GF-D8 (cell line): ENCODE results near the gene FPR2.
"Not testable (repeated sequence)": the region's sequence is repeated elsewhere in the genome, so short reads cannot be mapped to it uniquely, and the experiment has no call there.

Experiments
- DNase-seq: peaks from one replicate; lab custom pipeline; 2025; lab: John Stamatoyannopoulos, UW

The FPR2 gene, protein sequence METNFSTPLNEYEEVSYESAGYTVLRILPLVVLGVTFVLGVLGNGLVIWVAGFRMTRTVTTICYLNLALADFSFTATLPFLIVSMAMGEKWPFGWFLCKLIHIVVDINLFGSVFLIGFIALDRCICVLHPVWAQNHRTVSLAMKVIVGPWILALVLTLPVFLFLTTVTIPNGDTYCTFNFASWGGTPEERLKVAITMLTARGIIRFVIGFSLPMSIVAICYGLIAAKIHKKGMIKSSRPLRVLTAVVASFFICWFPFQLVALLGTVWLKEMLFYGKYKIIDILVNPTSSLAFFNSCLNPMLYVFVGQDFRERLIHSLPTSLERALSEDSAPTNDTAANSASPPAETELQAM

DNA sequence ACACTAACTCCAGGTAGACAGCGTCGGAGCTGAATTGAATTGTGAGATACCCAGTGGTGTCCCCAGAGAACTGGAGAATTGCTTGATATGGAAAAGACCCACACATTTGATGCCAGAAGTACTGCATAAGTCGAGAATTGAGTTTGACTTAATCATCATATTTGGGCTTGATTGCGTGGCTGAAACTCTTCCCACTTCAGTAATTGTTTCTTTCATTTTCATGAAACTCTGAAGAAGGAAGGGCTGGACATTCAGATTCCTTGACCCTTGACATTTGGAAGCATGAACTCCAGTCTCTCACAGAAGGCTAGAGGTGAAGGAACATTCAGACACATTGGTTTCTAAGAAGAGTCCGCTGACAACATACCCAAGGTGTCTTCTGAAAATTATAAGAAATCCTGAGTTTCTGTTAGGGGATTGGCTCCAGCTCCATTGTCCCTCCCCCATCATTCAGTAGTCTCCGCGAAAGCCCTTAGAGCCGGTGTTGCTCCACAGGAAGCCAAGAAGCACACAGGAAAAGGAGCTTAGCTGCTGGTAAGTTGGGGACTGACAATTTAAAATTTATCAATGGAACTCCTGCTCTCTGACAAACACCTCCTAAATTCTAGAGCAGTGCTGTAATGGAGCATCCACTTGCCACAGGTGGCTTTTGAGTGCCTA is at the start of gene FPR2:
Gene FPR2, plus strand, starts transcription at position 484 of the 660 bp plus-strand sequence. CDS start 7,479 bp downstream, outside the sequence.
- DNase-seq = peak; percentile 55

DNA sequence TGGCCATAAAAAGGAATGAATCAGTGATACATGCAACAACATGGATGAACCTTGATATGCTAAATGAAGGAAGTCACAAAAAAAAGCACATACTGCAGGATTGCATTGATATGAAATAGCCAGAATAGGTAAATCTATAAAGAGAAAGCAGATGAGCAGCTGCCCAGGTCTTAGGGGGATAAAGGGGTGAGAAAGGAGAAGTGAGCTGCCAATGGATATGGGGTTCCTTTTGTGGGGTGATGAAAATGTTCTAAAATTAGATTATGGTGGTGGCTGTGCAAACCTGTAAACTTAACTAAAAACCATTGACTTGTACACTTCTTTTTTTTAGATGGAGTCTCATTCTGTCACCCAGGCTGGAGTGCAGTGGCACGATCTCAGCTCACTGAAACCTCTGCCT is 49.3 kb upstream of the FPR2 start:
- DNase-seq = no peak

DNA sequence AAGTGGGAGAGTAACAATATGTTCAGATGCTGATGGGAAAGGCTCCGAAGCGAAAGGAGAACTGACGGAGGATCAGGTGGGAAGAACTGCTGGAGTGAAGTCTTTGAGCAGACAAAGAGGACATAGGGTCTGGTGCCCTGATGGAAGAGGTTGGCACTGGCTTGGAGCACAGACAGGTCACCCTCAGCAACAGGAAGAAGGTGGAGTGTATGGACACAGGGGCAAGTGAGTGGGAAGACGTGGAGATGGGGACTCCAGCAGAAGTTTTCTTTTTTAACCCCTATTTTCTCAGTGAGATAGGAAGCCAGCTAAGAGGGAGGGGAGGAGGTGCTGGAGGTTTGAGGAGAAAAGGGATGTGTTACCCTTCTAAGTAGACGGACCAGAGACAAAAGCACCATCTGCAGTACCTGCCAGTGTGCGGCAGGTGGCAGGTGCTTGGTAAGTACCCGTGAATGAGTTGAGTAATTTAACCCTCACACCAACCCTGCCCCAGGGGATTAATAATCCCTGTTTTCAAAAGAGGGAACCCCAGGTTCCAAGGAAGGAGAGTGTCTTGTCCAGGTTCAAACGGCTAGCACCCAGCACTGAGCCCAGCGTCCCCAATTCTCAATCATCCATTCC is 48.4 kb upstream of the FPR2 start:
- DNase-seq = no peak

DNA sequence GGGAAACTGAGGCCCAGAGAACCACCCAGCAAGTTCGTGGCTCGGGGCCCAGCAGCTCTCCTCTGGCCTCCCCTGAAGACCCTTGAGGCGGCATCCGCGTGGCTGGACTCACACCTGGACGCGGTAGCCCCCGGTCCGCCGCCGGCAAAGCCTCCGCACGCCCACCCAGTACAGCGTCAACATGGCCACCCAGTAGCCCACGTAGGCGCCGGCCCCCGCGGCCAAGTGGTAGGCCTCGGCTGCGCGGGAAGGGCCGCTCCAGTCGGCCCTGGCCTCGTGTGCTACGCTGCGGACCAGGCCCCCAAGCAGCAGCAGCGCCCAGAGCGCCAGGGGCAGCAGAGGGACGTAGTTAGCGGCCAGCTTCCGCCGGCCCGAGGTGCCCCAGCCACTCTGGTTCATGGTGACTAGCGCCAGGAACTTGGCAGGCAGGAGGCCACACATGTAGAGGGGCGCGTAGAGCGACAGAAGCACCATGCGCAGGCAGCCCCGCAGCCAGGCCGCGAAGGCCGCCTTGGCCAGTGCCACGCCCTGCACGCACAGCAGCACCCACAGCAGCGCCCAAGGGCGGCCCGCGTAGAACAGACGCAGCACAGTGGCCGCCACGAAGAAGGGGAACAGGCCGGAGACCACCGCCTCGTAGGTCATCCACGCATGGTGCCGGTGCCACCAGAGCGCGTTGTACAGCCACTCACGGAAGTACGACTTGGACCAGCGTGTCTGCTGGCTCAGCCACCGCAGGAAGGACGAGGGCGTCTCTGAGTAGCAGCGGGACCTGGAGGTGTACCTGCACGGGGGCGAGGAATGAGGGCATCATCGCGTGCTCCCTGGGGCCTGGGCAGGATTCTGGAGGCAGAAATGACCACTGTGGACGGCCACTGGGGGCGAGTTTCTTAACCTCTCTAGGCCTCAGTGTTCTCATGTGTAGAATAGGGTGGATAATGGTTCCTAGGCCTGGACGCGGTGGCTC is 47.4 kb upstream of the FPR2 start:
- DNase-seq = no peak

DNA sequence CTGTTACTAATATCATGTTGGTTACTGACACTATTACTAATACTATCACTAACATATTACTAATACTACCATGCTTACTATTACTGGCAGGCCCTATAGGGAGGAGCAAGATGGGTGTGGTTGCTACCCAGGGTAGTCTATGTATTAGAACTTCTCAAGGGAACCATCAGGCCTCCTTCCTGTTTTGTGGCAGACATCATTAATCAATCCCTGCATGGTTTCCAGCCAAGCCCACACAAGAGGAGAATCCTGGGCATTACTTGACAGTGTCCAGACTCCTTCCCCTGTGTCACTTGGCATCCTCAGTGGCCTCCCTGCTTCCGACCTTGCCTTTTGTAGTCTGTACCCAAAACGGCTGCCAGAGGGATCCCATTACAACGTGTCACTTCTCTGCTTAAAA is 46.1 kb upstream of the FPR2 start:
- DNase-seq = no peak

DNA sequence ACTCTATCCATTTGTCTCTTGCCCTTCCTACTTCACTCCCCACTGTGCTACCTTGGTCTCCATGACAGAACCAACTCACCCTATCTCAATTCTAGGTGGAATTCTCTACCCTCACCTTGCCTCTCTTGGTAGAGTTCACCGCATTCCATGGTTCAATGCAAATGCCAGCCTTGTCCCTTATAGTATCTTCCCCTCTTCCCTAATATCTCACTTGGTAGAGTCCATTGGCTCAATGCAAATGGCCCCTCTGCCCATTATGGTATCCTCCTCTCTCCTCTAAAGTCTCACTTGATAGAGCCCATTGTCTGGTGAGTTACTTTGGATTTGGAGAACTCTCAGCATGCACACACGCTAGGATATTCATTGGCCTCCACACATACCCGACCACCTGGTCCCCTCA is 45.1 kb upstream of the FPR2 start:
- DNase-seq = no peak

DNA sequence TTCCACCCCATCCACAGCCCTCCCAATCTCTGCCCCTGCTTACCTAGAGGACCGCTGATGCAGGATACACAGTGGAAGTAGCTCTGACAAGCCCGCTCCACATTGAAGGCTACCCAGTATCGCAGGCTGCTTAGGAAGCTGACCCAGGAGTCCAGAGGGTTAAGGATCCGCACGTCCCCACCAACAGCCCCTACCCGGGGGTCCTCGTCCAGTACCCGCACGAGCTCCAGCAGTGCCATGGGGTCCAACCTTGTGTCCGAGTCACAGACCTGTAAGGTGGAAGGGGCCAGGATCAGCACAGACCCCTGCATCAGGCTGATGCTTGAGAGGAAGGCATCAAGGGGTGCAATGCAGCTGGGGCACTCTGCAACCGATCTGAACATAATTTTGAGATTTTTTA is 44.1 kb upstream of the FPR2 start:
- DNase-seq = no peak

DNA sequence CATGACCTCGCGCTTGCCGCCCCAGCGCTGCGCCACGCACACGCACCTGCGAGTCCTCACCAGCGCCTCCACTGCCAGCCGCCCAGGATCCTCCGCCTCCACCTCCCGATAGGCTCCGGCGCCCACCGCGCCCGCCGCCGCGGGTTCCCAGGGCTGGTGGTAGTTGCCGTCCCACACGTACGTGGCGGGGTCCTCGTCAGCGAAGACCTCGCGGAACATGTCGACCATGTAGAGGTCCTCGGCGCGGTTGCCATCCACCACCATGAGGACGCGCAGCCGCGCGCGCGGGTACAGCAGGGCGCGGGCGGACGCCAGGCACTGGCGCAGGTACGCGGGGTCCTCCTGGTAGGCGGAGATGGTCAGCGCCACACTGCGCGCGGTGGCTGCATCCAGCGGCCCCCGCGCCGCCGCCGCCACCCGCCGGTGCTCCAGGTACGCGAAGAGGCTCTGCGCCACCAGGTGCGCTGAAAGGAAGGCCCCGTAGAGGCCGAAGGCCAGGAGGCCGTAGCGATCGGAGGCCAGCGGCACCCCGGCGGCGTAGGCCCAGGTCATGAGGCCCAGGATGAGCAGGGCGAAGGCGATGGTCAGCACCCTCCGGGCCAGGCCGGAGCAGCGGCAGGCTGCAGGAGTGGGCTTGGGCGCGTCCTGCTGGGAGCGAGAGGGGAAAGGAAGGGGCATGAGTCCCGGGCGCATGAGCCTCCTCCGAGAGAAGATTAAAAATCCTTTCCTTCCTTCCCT is 41.6 kb upstream of the FPR2 start:
- no peak for DNase-seq

DNA sequence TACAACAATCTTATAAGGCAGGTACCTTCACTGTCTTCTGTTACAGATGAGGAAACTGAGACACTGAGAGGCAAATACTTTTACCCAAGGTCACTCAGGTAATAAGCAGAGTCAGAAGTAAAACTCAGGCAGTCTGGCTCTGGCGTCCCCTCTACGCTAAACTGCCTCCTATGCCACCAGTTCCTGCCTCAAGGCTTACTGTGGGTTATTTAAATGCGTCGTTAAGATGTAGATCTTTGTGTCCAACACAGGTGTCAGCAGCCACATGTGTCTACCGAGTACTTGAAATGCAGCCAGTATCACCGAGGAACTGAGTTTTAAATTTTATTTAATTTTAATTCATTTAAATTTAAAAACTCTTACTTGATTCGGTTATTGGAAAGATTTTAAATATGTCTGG is 39.1 kb upstream of the FPR2 start:
- no peak for DNase-seq

DNA sequence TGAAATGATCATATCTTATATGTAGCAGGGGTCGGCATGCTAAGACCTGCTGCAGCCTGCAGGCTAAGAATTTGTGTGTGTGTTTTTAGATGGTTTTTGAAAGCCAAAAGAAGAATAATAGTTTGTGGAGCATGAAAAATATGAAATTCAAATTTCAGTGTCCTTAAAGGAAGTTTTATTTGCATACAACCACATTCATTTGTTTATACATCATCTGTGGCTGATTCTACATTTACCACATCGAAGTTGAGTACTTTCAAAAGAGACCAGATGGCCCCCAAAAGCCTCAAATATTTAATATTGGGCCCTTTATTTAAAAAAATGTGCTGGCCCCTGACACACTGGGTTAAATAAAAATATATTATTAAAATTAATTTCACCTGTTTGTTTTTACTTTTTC is 38.5 kb upstream of the FPR2 start:
- DNase-seq = no peak

DNA sequence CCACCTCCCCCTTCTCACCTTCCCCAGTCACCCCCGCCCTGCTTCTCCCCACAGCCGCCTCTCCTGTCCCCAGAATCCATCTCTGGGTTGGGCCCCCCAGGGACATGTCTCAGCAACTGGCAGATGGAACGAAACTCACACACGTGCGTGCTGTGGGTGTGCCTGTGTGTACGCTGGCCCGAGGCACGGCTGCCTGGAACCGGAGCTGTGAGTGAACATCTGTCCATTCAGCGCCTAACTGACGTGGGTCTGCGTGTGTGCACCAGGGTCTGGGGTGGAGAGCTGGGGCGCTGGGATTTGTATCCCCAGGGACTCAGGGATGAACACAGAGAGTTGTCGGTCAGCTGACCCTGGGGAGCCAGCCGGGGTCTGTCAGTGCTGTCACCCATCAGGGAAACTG is 36.4 kb upstream of the FPR2 start:
- DNase-seq = no peak

DNA sequence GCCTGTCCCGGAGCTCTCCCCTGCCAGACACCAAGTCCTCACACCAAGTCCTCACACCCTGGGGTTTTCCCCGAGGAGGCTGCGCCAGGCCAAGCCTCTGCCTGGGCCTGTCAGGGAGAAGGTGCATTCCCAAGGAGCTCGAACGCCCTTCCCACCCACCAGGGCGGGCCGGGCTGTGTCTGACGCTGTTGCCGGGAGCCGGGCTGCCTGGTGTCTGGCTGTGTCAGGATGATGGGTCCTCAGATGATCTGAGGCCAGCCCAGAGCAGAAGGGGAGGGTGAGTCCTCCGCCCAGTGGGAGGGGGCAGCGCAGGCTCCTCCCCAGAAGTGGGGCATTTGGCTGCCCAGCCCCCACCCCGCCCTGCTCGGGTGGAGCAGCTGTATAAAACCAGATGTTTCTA is 34.9 kb upstream of the FPR2 start:
- no peak for DNase-seq

DNA sequence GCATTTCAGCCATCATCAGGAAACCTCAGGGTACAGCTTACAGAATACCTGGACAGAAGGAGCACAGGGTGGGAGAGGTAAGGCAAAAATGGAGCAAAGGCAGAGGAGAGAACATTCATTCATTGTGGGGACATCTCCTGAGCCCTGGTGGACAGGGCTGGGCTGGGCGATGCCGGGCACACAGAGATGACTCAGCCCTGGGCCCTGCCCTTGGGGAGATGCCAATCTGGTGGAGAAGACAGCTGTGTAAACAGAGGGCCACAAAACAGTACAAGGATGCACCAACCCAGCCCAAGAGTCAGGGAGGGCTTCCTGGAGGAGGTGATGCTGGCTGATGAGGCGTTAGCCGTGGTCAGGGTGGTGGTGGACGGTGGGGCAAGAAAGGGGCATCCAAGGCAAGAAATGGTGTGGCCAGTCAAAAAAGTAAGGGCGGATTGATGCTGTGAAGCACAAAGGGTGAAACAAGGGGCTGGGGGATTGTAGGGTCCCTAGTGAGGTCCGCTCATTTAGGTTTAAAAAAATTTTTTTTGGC is 33.6 kb upstream of the FPR2 start:
- DNase-seq = no peak

DNA sequence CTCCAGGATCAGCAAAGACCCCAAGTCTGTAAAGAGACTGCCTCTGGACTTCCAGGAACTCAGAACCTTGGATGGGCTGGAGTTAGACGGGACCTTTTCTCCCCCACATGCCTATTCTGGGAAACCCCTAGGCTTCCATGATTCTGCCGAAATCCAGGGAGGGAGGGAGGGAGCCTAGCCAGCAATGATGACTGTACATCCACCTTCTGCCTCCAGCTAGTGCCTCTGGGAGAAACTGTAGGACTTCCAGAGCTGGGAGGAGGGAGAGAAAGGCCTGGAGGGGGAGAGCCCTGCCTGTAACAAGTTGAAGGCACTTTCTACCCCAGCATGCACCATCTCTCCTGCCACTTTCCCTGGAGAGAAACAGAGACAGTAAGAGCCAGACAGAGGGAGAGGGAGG is 31.2 kb upstream of the FPR2 start:
- no peak for DNase-seq

DNA sequence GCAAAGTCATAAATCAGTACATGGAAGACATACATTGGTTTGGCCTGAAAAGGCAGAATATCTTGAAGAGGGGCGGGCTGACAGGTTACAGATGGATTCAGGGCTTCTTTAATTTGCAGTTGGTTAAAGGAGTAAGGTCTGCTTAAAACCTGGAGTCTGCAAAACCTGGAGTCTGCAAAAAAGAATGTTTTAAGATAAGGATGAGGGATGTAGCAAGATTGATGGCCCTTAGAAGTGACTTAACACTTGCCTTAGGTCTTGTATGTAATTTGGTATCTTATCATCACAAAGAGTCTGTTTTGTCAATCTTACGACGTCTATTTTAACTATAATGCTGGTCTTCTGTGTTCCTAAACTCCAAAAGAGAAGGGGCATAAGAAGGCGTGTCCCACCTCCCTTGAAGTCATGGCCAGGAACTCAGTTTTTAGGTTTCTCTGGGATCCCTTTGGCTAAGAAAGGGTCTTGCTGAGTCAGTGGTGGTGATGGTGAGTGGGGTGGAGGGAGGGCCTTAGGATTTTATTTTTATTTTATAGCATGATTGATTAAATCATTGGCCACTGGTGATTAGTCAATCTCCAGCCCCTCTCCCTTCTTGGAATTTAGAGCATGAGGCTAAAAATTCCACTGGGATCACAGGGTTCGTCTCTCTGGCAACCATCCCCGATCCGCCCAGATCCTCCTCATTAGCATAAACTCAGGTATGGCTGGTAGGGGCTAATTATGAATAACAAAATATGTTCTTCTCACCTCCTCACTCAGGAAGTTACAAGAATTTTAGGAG is 27.0 kb upstream of the FPR2 start:
- no peak for DNase-seq

DNA sequence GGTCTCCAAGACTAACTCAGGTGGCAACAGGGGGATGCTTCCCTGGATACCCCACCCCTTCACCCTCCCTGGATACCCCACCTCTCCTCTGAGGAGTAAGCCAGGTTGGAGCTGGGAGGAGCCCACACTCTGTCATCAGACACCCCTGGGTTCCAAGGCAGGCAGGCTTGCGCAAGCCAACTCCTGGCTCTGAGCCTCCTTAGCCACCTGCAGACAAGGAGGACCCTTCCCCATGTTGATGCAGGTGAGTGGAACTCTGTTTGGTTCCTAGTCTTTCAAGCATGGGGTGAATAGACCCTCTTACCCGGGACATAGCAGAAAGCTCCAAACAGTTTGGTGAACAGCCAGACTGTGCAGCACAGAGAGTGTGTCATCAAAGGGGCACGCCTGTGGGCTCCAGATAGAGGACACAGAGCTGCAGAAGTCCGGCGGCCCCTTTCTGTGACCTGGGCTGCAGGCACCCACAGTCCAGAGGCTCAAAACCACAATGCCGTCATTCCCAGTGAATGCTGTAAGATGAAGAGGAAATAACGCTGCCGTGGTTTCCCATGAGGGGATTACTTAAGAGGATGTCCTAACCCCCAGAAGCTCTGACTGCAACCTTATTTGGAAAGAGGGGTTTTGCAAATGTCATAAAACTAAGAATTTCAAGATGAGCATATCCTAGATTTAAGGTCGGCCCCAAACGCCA is 25.1 kb upstream of the FPR2 start:
- DNase-seq = peak; percentile 84

DNA sequence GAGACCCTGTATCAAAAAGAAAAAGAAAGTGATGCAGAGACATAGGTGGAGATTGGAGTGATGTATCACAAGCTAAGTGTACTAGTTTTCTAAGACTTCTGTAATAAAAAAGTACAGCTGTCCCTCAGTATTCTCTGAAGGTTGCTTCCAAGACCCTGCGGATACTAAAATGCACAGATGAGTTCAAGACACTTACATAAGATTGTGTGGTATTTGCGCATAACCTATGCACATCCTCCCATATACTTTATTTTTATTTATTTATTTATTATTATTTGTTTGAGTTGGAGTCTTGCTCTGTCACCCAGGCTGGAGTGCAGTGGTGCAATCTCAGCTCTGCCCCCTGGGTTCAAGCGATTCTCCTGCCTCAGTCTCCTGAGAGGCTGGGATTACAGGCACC is 23.6 kb upstream of the FPR2 start:
- DNase-seq = no peak

DNA sequence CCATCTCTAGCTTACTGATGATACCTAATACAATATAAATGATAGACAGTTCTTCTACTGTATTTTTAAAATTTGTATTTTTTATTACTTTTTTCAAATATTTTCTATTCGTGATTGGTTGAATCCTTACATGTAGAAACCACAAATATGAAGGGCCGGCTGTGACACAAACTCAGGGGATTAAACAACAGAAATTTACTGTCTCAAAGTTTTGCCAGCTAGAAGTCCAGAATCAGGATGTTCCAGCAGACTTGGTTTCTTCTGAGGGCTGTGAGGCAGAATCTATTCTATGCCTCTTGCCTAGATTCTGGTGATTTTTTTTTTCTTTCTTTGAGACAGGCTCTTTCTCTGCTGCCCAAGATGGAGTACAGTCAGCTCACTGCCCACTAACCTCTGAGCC is 23.1 kb upstream of the FPR2 start:
- DNase-seq = no peak

DNA sequence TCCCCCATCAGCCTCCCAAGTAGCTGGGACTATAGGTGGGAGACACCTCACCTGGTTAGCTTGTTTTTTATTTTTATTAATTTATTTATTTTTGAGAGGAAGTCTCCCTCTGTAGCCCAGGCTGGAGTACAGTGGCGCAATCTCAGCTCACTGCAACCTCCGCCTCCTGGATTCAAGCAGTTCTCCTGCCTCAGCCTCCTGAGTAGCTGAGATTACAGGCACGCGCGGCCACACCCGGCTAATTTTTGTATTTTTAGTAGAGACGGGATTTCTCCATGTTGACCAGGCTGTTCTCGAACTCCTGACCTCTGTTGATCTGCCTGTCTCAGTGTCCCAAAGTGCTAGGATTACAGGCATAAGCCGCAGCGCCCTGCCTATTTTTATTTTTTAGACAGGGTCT is 22.5 kb upstream of the FPR2 start:
- not testable (repeated sequence) for DNase-seq
